Measurements from ENCODE around the gene RABEP2. TPM values are rescaled to one million over a fixed set of nuclear protein-coding genes. Genes with fewer than 3 reads are reported as not detected.

Gene RABEP2
- total RNA-seq, 1 donor = 31.5 TPM

- no peak overlapping the region for H2AFZ ChIP-seq (ENCODE audit: low read length)
- no peak overlapping the region for H3K4me3 ChIP-seq (ENCODE audit: insufficient read depth, low read length)
- no peaks in the 10 kb centered on the region for H3K9me3 ChIP-seq (ENCODE audit: low read depth, low read length)
- H3K4me2 ChIP-seq (ENCODE audit: insufficient read depth, low read length) = no peak overlapping the region
- H3K27ac ChIP-seq (ENCODE audit: low read depth, low read length) = no peak overlapping the region
- H3K36me3 ChIP-seq (ENCODE audit: insufficient read depth, low read length) = peaks cover 23% of the 10 kb centered on the region
- peaks cover 14% of the 10 kb centered on the region for H3K4me1 ChIP-seq (ENCODE audit: insufficient read depth, low read length)
- TF ChIP-seq CTCF (IDR thresholded peaks at IDR 0.05; ENCODE audit: extremely low read depth, low read depth, low read length) = no peak
- H3K27me3 ChIP-seq (ENCODE audit: insufficient read depth, low read length) = no peaks in the 10 kb centered on the region
- H3K79me2 ChIP-seq (ENCODE audit: insufficient read depth, low read length) = no peaks in the 10 kb centered on the region
- H4K20me1 ChIP-seq (ENCODE audit: insufficient read depth, low read length) = peaks cover 9% of the 10 kb centered on the region
- DNase-seq (ENCODE audit: insufficient read length, low spot score, missing footprints) = peak; percentile 77
Measured at GRCh38 chr16:28876019-28876659, 48.9 kb downstream of the RABEP2 start.

GRCh38 chr16:28875134-28876018, 49.7 kb downstream of the RABEP2 start:
- no peak overlapping the region for H3K4me2 ChIP-seq (ENCODE audit: insufficient read depth, low read length)
- H4K20me1 ChIP-seq (ENCODE audit: insufficient read depth, low read length) = peaks cover 9% of the 10 kb centered on the region
- TF ChIP-seq CTCF (IDR thresholded peaks at IDR 0.05; ENCODE audit: extremely low read depth, low read depth, low read length) = no peak

GRCh38 chr16:28874406-28874805, 50.6 kb downstream of the RABEP2 start:
- no peaks in the 10 kb centered on the region for H3K79me2 ChIP-seq (ENCODE audit: insufficient read depth, low read length)
- TF ChIP-seq CTCF (IDR thresholded peaks at IDR 0.05; ENCODE audit: extremely low read depth, low read depth, low read length) = no peak
- H3K36me3 ChIP-seq (ENCODE audit: insufficient read depth, low read length) = peaks cover 41% of the 10 kb centered on the region
- no peaks in the 10 kb centered on the region for H3K27me3 ChIP-seq (ENCODE audit: insufficient read depth, low read length)
- DNase-seq (ENCODE audit: insufficient read length, low spot score, missing footprints) = peak; percentile 72
- H4K20me1 ChIP-seq (ENCODE audit: insufficient read depth, low read length) = peaks cover 10% of the 10 kb centered on the region
- H3K9me3 ChIP-seq (ENCODE audit: low read depth, low read length) = no peaks in the 10 kb centered on the region
- H3K4me2 ChIP-seq (ENCODE audit: insufficient read depth, low read length) = no peak overlapping the region
- no peak overlapping the region for H2AFZ ChIP-seq (ENCODE audit: low read length)
- H3K4me1 ChIP-seq (ENCODE audit: insufficient read depth, low read length) = peaks cover 3% of the 10 kb centered on the region
- H3K27ac ChIP-seq (ENCODE audit: low read depth, low read length) = no peak overlapping the region
- no peak overlapping the region for H3K4me3 ChIP-seq (ENCODE audit: insufficient read depth, low read length)

More at GRCh38 chr16:28875134-28876018, 49.7 kb downstream of the RABEP2 start:
- peak; percentile 76 for DNase-seq (ENCODE audit: insufficient read length, low spot score, missing footprints)
- Histone ChIP-seq H2AFZ (ENCODE audit: low read length) (no peak overlapping the region), H3K36me3 (ENCODE audit: insufficient read depth, low read length) (peaks cover 31% of the 10 kb centered on the region), H3K4me3 (ENCODE audit: insufficient read depth, low read length) (no peak overlapping the region), H3K27me3 (ENCODE audit: insufficient read depth, low read length) (no peaks in the 10 kb centered on the region), H3K27ac (ENCODE audit: low read depth, low read length) (no peak overlapping the region), H3K9me3 (ENCODE audit: low read depth, low read length) (no peaks in the 10 kb centered on the region), H3K4me1 (ENCODE audit: insufficient read depth, low read length) (peaks cover 9% of the 10 kb centered on the region), H3K79me2 (ENCODE audit: insufficient read depth, low read length) (no peaks in the 10 kb centered on the region)

Measured in osteoblast (primary cell).